Caco-2 (cell line): Measurements from ENCODE around the gene RASGEF1C. TPM values are rescaled to one million over a fixed set of nuclear protein-coding genes. Genes with fewer than 3 reads are reported as not detected.
A peak's percentile ranks its signal among the peaks of the same experiment; 100 is the strongest.

ENCODE experiments used
- BruUV-seq: library from RNA; stranded (reverse); fragments of 400-500 nt; replicated peaks from 2 replicates; lab custom pipeline; 2021; lab: Mats Ljungman, UMichigan
- CTCF ChIA-PET: fragments of 300-600 bp; sonication (Branson Sonifier 250); formaldehyde crosslinking; loops from one replicate; lab custom pipeline; 2022; ENCODE audit warnings: antibody characterized with exemption; lab: Charles Lee
- POLR2A ChIA-PET: fragments of 300-600 bp; sonication (Branson Sonifier 250); formaldehyde crosslinking; loops from one replicate; lab custom pipeline; 2022; ENCODE audit warnings: antibody characterized with exemption; lab: Charles Lee
- DNase-seq, 2 experiments: peaks; one replicate each; pipeline versions ENCODE4 v3.0.0 to v3.0.0-alpha.2; 2020 to 2022
- H3K27me3 ChIP-seq: replicated peaks from 2 replicates; pipeline ENCODE4 v1.6.0; 2011; ENCODE audit warnings: low read length; ENCODE audit not compliant: control insufficient read depth, insufficient read depth
- H3K36me3 ChIP-seq: 2 replicates; pipeline ENCODE4 v1.5.1; 2011; ENCODE audit warnings: low read length; ENCODE audit not compliant: control insufficient read depth, insufficient read depth
- H3K4me1 ChIP-seq: fragments of 250-450 bp; sonication (Bioruptor Pico); 2 replicates; pipeline ENCODE4 v1.5.1; 2020; ENCODE audit warnings: mild to moderate bottlenecking
- H3K4me3 ChIP-seq: 2 replicates; pipeline ENCODE4 v1.5.1; 2011; ENCODE audit warnings: low read depth, mild to moderate bottlenecking, control low read depth, low read length
- H3K9me3 ChIP-seq: fragments of 250-450 bp; sonication (Bioruptor Pico); 2 replicates; pipeline ENCODE4 v1.5.1; 2020; ENCODE audit warnings: mild to moderate bottlenecking, moderate library complexity
- H3K27ac Mint-ChIP-seq: one replicate; pipeline ENCODE4 v1.8.0; 2022; ENCODE audit warnings: mixed read lengths; ENCODE audit not compliant: unreplicated experiment
- H3K27me3 Mint-ChIP-seq: one replicate; pipeline ENCODE4 v1.8.0; 2022; ENCODE audit warnings: mixed read lengths; ENCODE audit not compliant: insufficient read depth, unreplicated experiment
- H3K36me3 Mint-ChIP-seq: one replicate; pipeline ENCODE4 v1.8.0; 2022; ENCODE audit warnings: mild to moderate bottlenecking, mixed read lengths; ENCODE audit not compliant: insufficient read depth, unreplicated experiment
- H3K4me1 Mint-ChIP-seq: one replicate; pipeline ENCODE4 v1.8.0; 2022; ENCODE audit warnings: low read depth, mixed read lengths; ENCODE audit not compliant: unreplicated experiment
- H3K4me3 Mint-ChIP-seq: one replicate; pipeline ENCODE4 v1.8.0; 2022; ENCODE audit warnings: mild to moderate bottlenecking, moderate library complexity, mixed read lengths; ENCODE audit not compliant: unreplicated experiment
- H3K9me3 Mint-ChIP-seq: one replicate; pipeline ENCODE4 v1.8.0; 2022; ENCODE audit warnings: mixed read lengths; ENCODE audit not compliant: unreplicated experiment
- intact Hi-C: fragments of 100-400 bp; cut with micrococcal nuclease; formaldehyde crosslinking; loops from one replicate; pipeline ENCODE4 v1.10.0; 2022; ENCODE audit not compliant: unreplicated experiment
- total RNA-seq: library from RNA; stranded (reverse); gene quantifications from 2 replicates; pipeline ENCODE4 v1.2.3, GENCODE V29; 2022
- TF ChIP-seq, protein P1 (sequence below), 2 experiments: fragments of 200-600 bp in 1 of 2; IDR thresholded peaks; 1 replicate in 1 of 2; 2 replicates in 1 of 2; pipeline versions ENCODE4 v1.5.1 to v1.8.0; 2011 to 2022; ENCODE audit warnings: antibody characterized with exemption in 1 of 2, control low read depth in 1 of 2, inconsistent platforms in 1 of 2, low read depth in 1 of 2, low read length in 1 of 2, mild to moderate bottlenecking in 1 of 2, moderate library complexity in 1 of 2; ENCODE audit not compliant: insufficient read depth in 1 of 2, severe bottlenecking in 1 of 2, unreplicated experiment in 1 of 2

The RASGEF1C gene
- total RNA-seq, 1 experiment from 2014 or later: not detected

DNA sequence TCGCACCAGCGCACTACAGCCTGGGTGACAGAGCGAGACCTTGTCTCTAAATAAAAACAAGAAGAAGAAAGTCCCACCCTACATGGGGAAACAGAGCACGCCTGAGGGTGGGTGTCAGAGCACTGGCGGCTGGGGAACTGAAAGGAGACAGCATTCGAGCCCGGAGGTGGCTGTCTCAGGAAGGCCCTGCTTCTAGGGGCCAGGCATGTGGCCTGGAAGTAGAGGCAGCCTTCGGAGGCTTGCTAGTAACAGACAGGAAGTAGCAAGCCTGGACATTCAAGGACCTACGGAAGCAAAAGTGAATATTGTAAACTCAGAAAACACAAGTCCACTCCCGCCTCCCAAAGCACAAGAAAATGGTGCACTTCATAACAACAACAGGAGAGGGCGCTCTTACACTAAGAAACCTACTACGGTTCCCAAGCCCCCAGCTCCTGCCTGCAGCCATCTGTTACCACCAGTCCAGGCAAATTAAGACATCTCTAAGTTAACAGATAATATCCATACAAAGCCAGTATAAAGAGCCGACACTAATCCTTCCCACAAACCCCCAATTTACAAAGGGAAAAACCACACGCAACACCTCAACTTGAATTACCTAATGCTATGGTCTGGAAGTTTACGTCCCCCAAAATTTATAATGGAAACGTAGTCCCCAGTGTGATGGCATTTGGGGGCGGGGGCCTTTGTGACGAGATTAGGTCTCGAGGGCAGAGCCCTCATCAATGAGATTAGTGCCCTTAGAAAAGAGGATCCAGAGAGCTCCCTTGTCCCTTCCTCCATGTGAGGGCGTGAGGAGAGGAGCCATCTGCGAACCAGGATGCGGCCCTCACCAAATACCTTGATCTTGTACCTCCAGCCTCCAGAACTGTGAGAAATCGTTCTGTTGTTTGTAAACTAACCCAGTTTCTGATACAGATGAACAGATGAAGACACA, 7.7 kb downstream of the RASGEF1C start:
- H3K27me3 Mint-ChIP-seq: no peaks in the 10 kb centered on the region
- Histone ChIP-seq H3K36me3 (no peaks in the 10 kb centered on the region), H3K4me3 (no peak overlapping the region), H3K4me1 (no peaks in the 10 kb centered on the region), H3K9me3 (no peaks in the 10 kb centered on the region), H3K27me3 (no peaks in the 10 kb centered on the region)
- peak in 1 of 2 experiments; percentile 37 for DNase-seq
- CTCF ChIA-PET: interaction anchor here (1.0 kb wide), 1 partner anchor 127 kb away, joined by 8 read pairs; no protein-coding TSS in a partner anchor
- TF ChIP-seq, protein P1, sequence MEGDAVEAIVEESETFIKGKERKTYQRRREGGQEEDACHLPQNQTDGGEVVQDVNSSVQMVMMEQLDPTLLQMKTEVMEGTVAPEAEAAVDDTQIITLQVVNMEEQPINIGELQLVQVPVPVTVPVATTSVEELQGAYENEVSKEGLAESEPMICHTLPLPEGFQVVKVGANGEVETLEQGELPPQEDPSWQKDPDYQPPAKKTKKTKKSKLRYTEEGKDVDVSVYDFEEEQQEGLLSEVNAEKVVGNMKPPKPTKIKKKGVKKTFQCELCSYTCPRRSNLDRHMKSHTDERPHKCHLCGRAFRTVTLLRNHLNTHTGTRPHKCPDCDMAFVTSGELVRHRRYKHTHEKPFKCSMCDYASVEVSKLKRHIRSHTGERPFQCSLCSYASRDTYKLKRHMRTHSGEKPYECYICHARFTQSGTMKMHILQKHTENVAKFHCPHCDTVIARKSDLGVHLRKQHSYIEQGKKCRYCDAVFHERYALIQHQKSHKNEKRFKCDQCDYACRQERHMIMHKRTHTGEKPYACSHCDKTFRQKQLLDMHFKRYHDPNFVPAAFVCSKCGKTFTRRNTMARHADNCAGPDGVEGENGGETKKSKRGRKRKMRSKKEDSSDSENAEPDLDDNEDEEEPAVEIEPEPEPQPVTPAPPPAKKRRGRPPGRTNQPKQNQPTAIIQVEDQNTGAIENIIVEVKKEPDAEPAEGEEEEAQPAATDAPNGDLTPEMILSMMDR (IDR thresholded peaks at IDR 0.05; ENCODE audit: insufficient read depth in 1 of 2, low read depth in 1 of 2, low read length in 1 of 2, severe bottlenecking in 1 of 2, unreplicated experiment in 1 of 2): peak; percentile 31 to 39
- POLR2A ChIA-PET: no interaction called here
- no peaks in the 10 kb centered on the region for H3K36me3 Mint-ChIP-seq
- H3K9me3 Mint-ChIP-seq: no peaks in the 10 kb centered on the region
- intact Hi-C loops: loop anchor here (1.0 to 10.0 kb wide), 3 partner anchors 77 to 273 kb away; no protein-coding TSS in a partner anchor
- H3K4me3 Mint-ChIP-seq: no peak overlapping the region
- BruUV-seq: no TSS peak
- H3K4me1 Mint-ChIP-seq: no peaks in the 10 kb centered on the region
- no peak overlapping the region for H3K27ac Mint-ChIP-seq

GRCh38 chr5:180199390-180199789, 9.6 kb downstream of the RASGEF1C start:
- H3K4me1 Mint-ChIP-seq: no peaks in the 10 kb centered on the region
- TF ChIP-seq, protein P1 (IDR thresholded peaks at IDR 0.05; ENCODE audit: insufficient read depth in 1 of 2, low read depth in 1 of 2, low read length in 1 of 2, severe bottlenecking in 1 of 2, unreplicated experiment in 1 of 2): no peak

DNA sequence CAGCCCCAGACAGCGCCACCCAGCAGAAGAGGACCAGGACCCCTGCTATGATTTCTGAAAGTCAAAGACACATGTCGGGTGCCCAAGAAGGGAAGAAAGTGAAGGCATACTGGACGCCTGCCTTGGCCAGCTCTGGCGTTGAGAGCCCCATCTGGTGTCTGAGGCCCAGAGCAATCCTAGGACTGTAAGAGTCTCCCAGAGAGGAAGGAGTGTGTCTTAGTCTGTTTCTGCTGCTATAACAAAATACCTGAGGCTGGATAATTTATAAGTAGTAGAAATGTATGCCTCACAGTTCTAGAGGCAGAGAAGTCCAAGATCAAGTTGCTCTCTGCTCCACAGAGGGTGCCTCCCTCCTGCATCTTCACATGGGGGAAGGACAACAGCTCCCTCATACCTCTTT, 10.8 kb downstream of the RASGEF1C start:
- no TSS peak for BruUV-seq
- Mint-ChIP-seq H3K4me3 (no peak overlapping the region), H3K4me1 (no peaks in the 10 kb centered on the region), H3K27ac (no peak overlapping the region), H3K9me3 (no peaks in the 10 kb centered on the region), H3K36me3 (no peaks in the 10 kb centered on the region), H3K27me3 (no peaks in the 10 kb centered on the region)
- CTCF ChIA-PET: no interaction called here
- no peaks in the 10 kb centered on the region for H3K9me3 ChIP-seq
- no peaks in the 10 kb centered on the region for H3K36me3 ChIP-seq
- no peak for DNase-seq
- intact Hi-C loops: no loop called here
- no peaks in the 10 kb centered on the region for H3K4me1 ChIP-seq
- POLR2A ChIA-PET: no interaction called here
- no peak overlapping the region for H3K4me3 ChIP-seq
- TF ChIP-seq, protein P1 (IDR thresholded peaks at IDR 0.05; ENCODE audit: insufficient read depth in 1 of 2, low read depth in 1 of 2, low read length in 1 of 2, severe bottlenecking in 1 of 2, unreplicated experiment in 1 of 2): no peak
- H3K27me3 ChIP-seq: no peaks in the 10 kb centered on the region

More at GRCh38 chr5:180199390-180199789, 9.6 kb downstream of the RASGEF1C start:
- no peaks in the 10 kb centered on the region for H3K27me3 Mint-ChIP-seq
- Histone ChIP-seq H3K9me3 (no peaks in the 10 kb centered on the region), H3K4me1 (no peaks in the 10 kb centered on the region), H3K36me3 (no peaks in the 10 kb centered on the region), H3K4me3 (no peak overlapping the region), H3K27me3 (no peaks in the 10 kb centered on the region)
- ChIA-PET CTCF (no interaction called here), POLR2A (no interaction called here)
- H3K9me3 Mint-ChIP-seq: no peaks in the 10 kb centered on the region
- H3K4me3 Mint-ChIP-seq: no peak overlapping the region
- no peak overlapping the region for H3K27ac Mint-ChIP-seq
- intact Hi-C loops: no loop called here
- DNase-seq: no peak
- no peaks in the 10 kb centered on the region for H3K36me3 Mint-ChIP-seq
- no TSS peak for BruUV-seq
